Neural progenitor cell (in vitro differentiated cells): ENCODE results near the gene APOE. TPM values are rescaled to one million over a fixed set of nuclear protein-coding genes. Genes with fewer than 3 reads are reported as not detected.
A peak's percentile ranks its signal among the peaks of the same experiment; 100 is the strongest.

ENCODE experiments used
- DNase-seq: peaks from one replicate; pipeline ENCODE4 v3.0.0-alpha.2; 2016; ENCODE audit warnings: low spot score
- H2AFZ ChIP-seq: fragments of 200-600 bp; sonication (generic); replicated peaks from 2 replicates; pipeline ENCODE4 v1.6.1; 2016; ENCODE audit warnings: antibody characterized with exemption
- H3F3A ChIP-seq: fragments of 200-600 bp; sonication (generic); 2 replicates; pipeline ENCODE4 v1.6.1; 2016; ENCODE audit warnings: antibody characterized with exemption, low read depth
- H3K27ac ChIP-seq: fragments of 200-600 bp; sonication (generic); 2 replicates; pipeline ENCODE4 v1.5.1; 2016; ENCODE audit warnings: mild to moderate bottlenecking
- H3K27me3 ChIP-seq: fragments of 200-600 bp; sonication (generic); 2 replicates; pipeline ENCODE4 v1.6.1; 2016; ENCODE audit warnings: mild to moderate bottlenecking, moderate library complexity
- H3K36me3 ChIP-seq: fragments of 200-600 bp; sonication (generic); 2 replicates; pipeline ENCODE4 v1.5.1; 2016
- H3K4me1 ChIP-seq: fragments of 200-600 bp; sonication (generic); 2 replicates; pipeline ENCODE4 v1.6.1; 2016; ENCODE audit warnings: mixed run types
- H3K4me2 ChIP-seq: fragments of 200-600 bp; sonication (generic); 2 replicates; pipeline ENCODE4 v1.6.1; 2016
- H3K4me3 ChIP-seq: fragments of 200-600 bp; sonication (generic); 2 replicates; pipeline ENCODE4 v1.5.1; 2016
- H3K79me2 ChIP-seq: fragments of 200-600 bp; sonication (generic); 2 replicates; pipeline ENCODE4 v1.6.1; 2016; ENCODE audit warnings: low read depth
- H3K9ac ChIP-seq: fragments of 200-600 bp; sonication (generic); 2 replicates; pipeline ENCODE4 v1.6.1; 2016
- H3K9me3 ChIP-seq: fragments of 200-600 bp; sonication (generic); 2 replicates; pipeline ENCODE4 v1.5.1; 2016; ENCODE audit warnings: low read depth
- H4K20me1 ChIP-seq: fragments of 200-600 bp; sonication (generic); 2 replicates; pipeline ENCODE4 v1.6.1; 2016; ENCODE audit warnings: low read depth
- H3K27ac Mint-ChIP-seq: 3 replicates; pipeline ENCODE4 v1.8.0; 2021; ENCODE audit warnings: mixed read lengths
- H3K27me3 Mint-ChIP-seq: 2 replicates; pipeline ENCODE4 v1.8.0; 2022; ENCODE audit warnings: low read depth, mild to moderate bottlenecking, inconsistent platforms, moderate library complexity, mixed read lengths; ENCODE audit not compliant: insufficient read depth
- H3K36me3 Mint-ChIP-seq: 3 replicates; pipeline ENCODE4 v1.8.0; 2021; ENCODE audit warnings: mixed read lengths
- H3K4me1 Mint-ChIP-seq: 3 replicates; pipeline ENCODE4 v1.8.0; 2021; ENCODE audit warnings: mixed read lengths
- H3K4me3 Mint-ChIP-seq: 3 replicates; pipeline ENCODE4 v1.8.0; 2021; ENCODE audit warnings: mild to moderate bottlenecking, moderate library complexity, mixed read lengths
- H3K9me3 Mint-ChIP-seq: 3 replicates; pipeline ENCODE4 v1.8.0; 2020; ENCODE audit warnings: mixed read lengths
- CTCF ChIP-seq: fragments of 200-600 bp; sonication (generic); IDR thresholded peaks from 2 replicates; pipeline ENCODE4 v1.5.1; 2017; ENCODE audit warnings: antibody characterized with exemption, mild to moderate bottlenecking
- EZH2 ChIP-seq: fragments of 200-600 bp; sonication (generic); IDR thresholded peaks from 2 replicates; pipeline ENCODE4 v1.6.1; 2017; ENCODE audit warnings: antibody characterized with exemption, mild to moderate bottlenecking, moderate library complexity
- EZH2phosphoT487 ChIP-seq: fragments of 200-600 bp; sonication (generic); IDR thresholded peaks from 2 replicates; pipeline ENCODE4 v1.6.1; 2017; ENCODE audit warnings: antibody characterized with exemption
- total RNA-seq: library from RNA; depleted of rRNA; stranded (reverse); fragments of >200 nt; gene quantifications from 2 replicates; pipeline ENCODE4 v1.2.3, GENCODE V29; 2015; ENCODE audit warnings: low replicate concordance

Gene APOE
- total RNA-seq, 1 donor from 2014 or later: 195 TPM

GRCh38 chr19:44900328-44901244 lies 5.0 kb upstream of the APOE start:
- peaks cover 10% of the 10 kb centered on the region for H4K20me1 ChIP-seq
- Mint-ChIP-seq H3K27ac (no peak overlapping the region), H3K36me3 (peaks cover 14% of the 10 kb centered on the region), H3K4me1 (peaks cover 6% of the 10 kb centered on the region), H3K27me3 (peaks cover 11% of the 10 kb centered on the region), H3K4me3 (no peak overlapping the region), H3K9me3 (no peaks in the 10 kb centered on the region)
- no peak overlapping the region for H3K4me3 ChIP-seq
- no peak overlapping the region for H3K4me2 ChIP-seq
- H3K79me2 ChIP-seq: no peaks in the 10 kb centered on the region
- DNase-seq: no peak
- no peak for TF ChIP-seq EZH2phosphoT487
- TF ChIP-seq EZH2: no peak
- no peak for TF ChIP-seq CTCF
- no peaks in the 10 kb centered on the region for H3K9me3 ChIP-seq
- no peaks in the 10 kb centered on the region for H3K36me3 ChIP-seq
- H3K27me3 ChIP-seq: no peaks in the 10 kb centered on the region
- no peak overlapping the region for H2AFZ ChIP-seq
- H3K4me1 ChIP-seq: peaks cover 10% of the 10 kb centered on the region
- no peak overlapping the region for H3K9ac ChIP-seq
- H3K27ac ChIP-seq: no peak overlapping the region
- H3F3A ChIP-seq: peaks cover 30% of the 10 kb centered on the region

- H3K4me2 ChIP-seq: no peak overlapping the region
- H3K27ac ChIP-seq: no peak overlapping the region
- DNase-seq: no peak
- Mint-ChIP-seq H3K4me3 (no peak overlapping the region), H3K27ac (no peak overlapping the region), H3K4me1 (peaks cover 20% of the 10 kb centered on the region), H3K27me3 (peaks cover 12% of the 10 kb centered on the region), H3K9me3 (no peaks in the 10 kb centered on the region), H3K36me3 (peaks cover 5% of the 10 kb centered on the region)
- H3K9ac ChIP-seq: no peak overlapping the region
- no peak overlapping the region for H3K4me3 ChIP-seq
- H3K36me3 ChIP-seq: no peaks in the 10 kb centered on the region
- H2AFZ ChIP-seq: no peak overlapping the region
- no peaks in the 10 kb centered on the region for H3K9me3 ChIP-seq
- peaks cover 10% of the 10 kb centered on the region for H3K4me1 ChIP-seq
- TF ChIP-seq CTCF: no peak
- no peak for TF ChIP-seq EZH2
- no peak for TF ChIP-seq EZH2phosphoT487
- no peaks in the 10 kb centered on the region for H3K27me3 ChIP-seq
- peaks cover 9% of the 10 kb centered on the region for H3K79me2 ChIP-seq
- H3F3A ChIP-seq: peaks cover 46% of the 10 kb centered on the region
- peaks cover 17% of the 10 kb centered on the region for H4K20me1 ChIP-seq
Observed at GRCh38 chr19:44903216-44903601, 2.4 kb upstream of the APOE start.

- peak overlapping the region; percentile 16 for H3K4me2 ChIP-seq
- H4K20me1 ChIP-seq: peaks cover 17% of the 10 kb centered on the region
- H3K36me3 ChIP-seq: no peaks in the 10 kb centered on the region
- H2AFZ ChIP-seq: no peak overlapping the region
- H3K4me1 Mint-ChIP-seq: peaks cover 20% of the 10 kb centered on the region
- no peaks in the 10 kb centered on the region for H3K27me3 ChIP-seq
- no peaks in the 10 kb centered on the region for H3K9me3 Mint-ChIP-seq
- DNase-seq: peak; percentile 73
- no peak overlapping the region for H3K27ac Mint-ChIP-seq
- peaks cover 12% of the 10 kb centered on the region for H3K27me3 Mint-ChIP-seq
- H3K9ac ChIP-seq: no peak overlapping the region
- TF ChIP-seq EZH2: no peak
- peak; percentile 98 for TF ChIP-seq CTCF
- no peak for TF ChIP-seq EZH2phosphoT487
- H3F3A ChIP-seq: peaks cover 46% of the 10 kb centered on the region
- H3K4me1 ChIP-seq: peaks cover 10% of the 10 kb centered on the region
- H3K9me3 ChIP-seq: no peaks in the 10 kb centered on the region
- no peak overlapping the region for H3K27ac ChIP-seq
- H3K79me2 ChIP-seq: peaks cover 9% of the 10 kb centered on the region
- peak overlapping the region; percentile 69 for H3K4me3 Mint-ChIP-seq
- no peak overlapping the region for H3K4me3 ChIP-seq
- peaks cover 4% of the 10 kb centered on the region for H3K36me3 Mint-ChIP-seq
Observed at GRCh38 chr19:44903602-44904425, 1.8 kb upstream of the APOE start.
